ENCODE data around the gene PTTG2.

- TF ChIP-seq POLR2AphosphoS5 (IDR thresholded peaks at IDR 0.05; ENCODE audit: low read depth, low read length) (no peak), POLR2A (IDR thresholded peaks at IDR 0.05; ENCODE audit: low read depth, low read length) (no peak)
Measured at GRCh38 chr4:37928426-37929416, 31.5 kb upstream of the PTTG2 start.

All from GM12892 (cell line).